HepG2 (cell line): ENCODE data around the gene FKBP1B. TPM values are rescaled to one million over a fixed set of nuclear protein-coding genes. Genes with fewer than 3 reads are reported as not detected.
"Not testable (repeated sequence)": the region's sequence is repeated elsewhere in the genome, so short reads cannot be mapped to it uniquely, and the experiment has no call there.

ENCODE experiments used
- ATAC-seq: fragments of 200-7000 bp; cut with Tn5 transposase; 3 replicates; pipeline ENCODE4 v1.9.1; 2020; ENCODE audit warnings: mild to moderate bottlenecking, moderate library complexity
- BruUV-seq: library from RNA; stranded (reverse); fragments of 400-500 nt; replicated peaks from 2 replicates; lab custom pipeline; 2021; lab: Mats Ljungman, UMichigan
- CTCF ChIA-PET: fragments of 300-600 bp; formaldehyde crosslinking; extraction: SDS; loops from one replicate; lab custom pipeline; 2021; ENCODE audit warnings: low total read pairs, inconsistent platforms, low intra/inter-chr PET ratio; lab: Yijun Ruan, JAX
- POLR2A ChIA-PET: fragments of 350-600 bp; sonication (Branson Sonifier 250); formaldehyde crosslinking; loops from one replicate; lab custom pipeline; 2020; ENCODE audit warnings: antibody characterized with exemption, inconsistent platforms; lab: Yijun Ruan, JAX
- DNase-seq: peaks from one replicate; pipeline ENCODE4 v3.0.0-alpha.2; 2015; ENCODE audit warnings: low spot score
- FAIRE-seq: peaks from 3 replicates; lab custom pipeline; 2011; peaks lifted over from hg19 to GRCh38; lab: Jason Lieb, UNC
- H2AFZ ChIP-seq: one replicate; pipeline ENCODE4 v1.6.1; 2011; ENCODE audit warnings: low read length, inconsistent platforms
- H3K27ac ChIP-seq: fragments of 300-600 bp; 3 replicates; pipeline ENCODE4 v1.8.0; 2011; ENCODE audit warnings: mixed run types, mild to moderate bottlenecking, mixed read lengths, low read length, inconsistent platforms; ENCODE audit not compliant: insufficient read depth; ENCODE audit errors: extremely low read length
- H3K27me3 ChIP-seq, 2 experiments: fragments of 200-600 bp in 1 of 2; 2 replicates in 1 of 2; 3 replicates in 1 of 2; pipeline versions ENCODE4 v1.6.0 to v1.8.0; 2011; ENCODE audit warnings: low read length in 2 of 2, mild to moderate bottlenecking in 2 of 2, moderate library complexity in 2 of 2, inconsistent platforms in 1 of 2; ENCODE audit not compliant: insufficient read depth in 2 of 2, control insufficient read depth in 1 of 2
- H3K36me3 ChIP-seq, 2 experiments: fragments of 200-600 bp in 1 of 2; replicated peaks in 1 of 2; 2 replicates in 1 of 2; 3 replicates in 1 of 2; pipeline versions ENCODE4 v1.5.1 to v1.8.0; 2011; ENCODE audit warnings: low read length in 2 of 2, inconsistent platforms in 1 of 2; ENCODE audit not compliant: insufficient read depth in 2 of 2, control insufficient read depth in 1 of 2
- H3K4me1 ChIP-seq: 2 replicates; pipeline ENCODE4 v1.5.1; 2012; ENCODE audit warnings: low read length, inconsistent platforms; ENCODE audit not compliant: insufficient read depth
- H3K4me2 ChIP-seq: 2 replicates; pipeline ENCODE4 v1.6.0; 2011; ENCODE audit warnings: low read depth, low read length, inconsistent platforms
- H3K4me3 ChIP-seq, 3 experiments: fragments of 200-600 bp in 1 of 3; sonication (generic), shearing (Covaris generic) in 1 of 3; replicated peaks in 1 of 3; 2 replicates each; pipeline ENCODE4 v1.5.1; 2011 to 2016; ENCODE audit warnings: low read length in 3 of 3, inconsistent platforms in 2 of 3, low read depth in 2 of 3, mild to moderate bottlenecking in 2 of 3, control low read depth in 1 of 3, mixed read lengths in 1 of 3; ENCODE audit not compliant: insufficient read depth in 1 of 3
- H3K79me2 ChIP-seq: one replicate; pipeline ENCODE4 v1.6.1; 2011; ENCODE audit warnings: low read length, inconsistent platforms; ENCODE audit not compliant: insufficient read depth
- H3K9ac ChIP-seq: 2 replicates; pipeline ENCODE4 v1.6.0; 2011; ENCODE audit warnings: mild to moderate bottlenecking, low read depth, low read length, inconsistent platforms; ENCODE audit not compliant: insufficient read depth
- H3K9me3 ChIP-seq: 2 replicates; pipeline ENCODE4 v1.5.1; 2012; ENCODE audit warnings: mild to moderate bottlenecking, low read length
- H4K20me1 ChIP-seq: 2 replicates; pipeline ENCODE4 v1.6.0; 2011; ENCODE audit warnings: inconsistent platforms, mild to moderate bottlenecking, low read length, moderate library complexity; ENCODE audit not compliant: insufficient read depth
- AGO1 ChIP-seq: fragments of 200-400 bp; formaldehyde crosslinking; IDR thresholded peaks from 2 replicates; pipeline ENCODE4 v1.6.1; 2017; ENCODE audit warnings: mild to moderate bottlenecking, low read depth, low read length, moderate library complexity; ENCODE audit not compliant: poor library complexity, severe bottlenecking
- NFATC3 ChIP-seq: sonication (generic); formaldehyde crosslinking; IDR thresholded peaks from 2 replicates; pipeline ENCODE4 v1.5.1; 2020; ENCODE audit warnings: mild to moderate bottlenecking, missing genetic modification reagents
- STAT6 ChIP-seq: sonication (generic); formaldehyde crosslinking; IDR thresholded peaks from 2 replicates; pipeline ENCODE4 v1.4.0; 2020; ENCODE audit warnings: missing genetic modification reagents, mild to moderate bottlenecking, borderline replicate concordance
- TP53 ChIP-seq: sonication (generic); formaldehyde crosslinking; conservative IDR thresholded peaks from 2 replicates; pipeline ENCODE4 v1.4.0; 2020; ENCODE audit warnings: missing genetic modification reagents
- ZNF121 ChIP-seq: sonication (generic); formaldehyde crosslinking; IDR thresholded peaks from 2 replicates; pipeline ENCODE4 v1.5.0; 2020; ENCODE audit warnings: mild to moderate bottlenecking, missing genetic modification reagents
- ZNF639 ChIP-seq: conservative IDR thresholded peaks from 2 replicates; pipeline ENCODE4 v1.6.1; 2018; ENCODE audit warnings: missing genetic modification reagents
- WGBS: methylation state at CpG from one replicate; pipeline ENCODE4 v1.1.6; 2017; ENCODE audit warnings: low lambda C conversion rate; 5-methylcytosine and 5-hydroxymethylcytosine counted together
- in situ Hi-C: cut with HindIII; loops from 2 replicates; pipeline ENCODE4 v1.10.0; 2017; ENCODE audit warnings: low pct_unique_long_range_greater_than_20kb; ENCODE audit not compliant: extremely low pct_ligation_motif_present
- intact Hi-C: fragments of 100-400 bp; cut with micrococcal nuclease; formaldehyde crosslinking; loops from one replicate; pipeline ENCODE4 v1.10.0; 2022; ENCODE audit not compliant: unreplicated experiment
- polyA plus RNA-seq, 8 experiments: library from polyadenylated mRNA; depleted of rRNA in 3 of 8; stranded (reverse) in 7 of 8; unstranded in 1 of 8; fragments of >200 nt; fragmentation: Illumina TruSeq in 4 of 8; extraction: Trizol in 4 of 8; gene quantifications; 2 replicates each; pipeline versions ENCODE4 v1.2.1 to v1.2.3, GENCODE V29; 2011 to 2016; ENCODE audit warnings: low read depth in 4 of 8, missing spikeins in 1 of 8, mixed read lengths in 1 of 8; ENCODE audit not compliant: insufficient read depth in 1 of 8
- total RNA-seq, 5 experiments: library from RNA; depleted of rRNA; stranded (reverse); fragments of >200 nt; fragmentation: Illumina TruSeq; extraction: Trizol; gene quantifications; 2 replicates each; pipeline ENCODE4 v1.2.3, GENCODE V29; 2016; ENCODE audit warnings: low read depth in 1 of 5

The FKBP1B gene
- total and polyA plus RNA-seq, 2 of the 13 experiments (the other 11 are each of a cell fraction or from before 2014, with no cell fraction given): 35.2 to 96.3 TPM

GRCh38 chr2:24040511-24040910 lies 9.0 kb upstream of the FKBP1B start (continued):
- TF ChIP-seq ZNF639 (CRISPR knock-in tag) (no peak), TP53 (no peak), STAT6 (CRISPR knock-in tag) (no peak), AGO1 (no peak), ZNF121 (CRISPR knock-in tag) (no peak), NFATC3 (no peak)

GRCh38 chr2:24043133-24043532 lies 6.4 kb upstream of the FKBP1B start:
- H4K20me1 ChIP-seq, intact Hi-C loops, ATAC-seq, H2AFZ ChIP-seq, DNase-seq, H3K4me2 ChIP-seq, H3K9me3 ChIP-seq, in situ Hi-C loops: not testable (repeated sequence)
- peaks cover 32% of the 10 kb centered on the region for H3K79me2 ChIP-seq
- WGBS: 96% methylated on average over 6 of the region's 6 CpGs
- peaks cover 6 to 12% of the 10 kb centered on the region in 2 experiments for H3K36me3 ChIP-seq
- TF ChIP-seq ZNF121 (CRISPR knock-in tag): peak; percentile 63
- TF ChIP-seq, all 625 proteins: peak for 1; not testable (repeated sequence) for 624
- H3K27ac ChIP-seq, POLR2A ChIA-PET, CTCF ChIA-PET, H3K9ac ChIP-seq, H3K4me3 ChIP-seq, BruUV-seq, FAIRE-seq, H3K27me3 ChIP-seq: not testable (repeated sequence)
- H3K4me1 ChIP-seq: peaks cover 29% of the 10 kb centered on the region
